Gastroesophageal sphincter (tissue), 4 donors: ENCODE measurements around the gene HSH2D. TPM values are rescaled to one million over a fixed set of nuclear protein-coding genes. Genes with fewer than 3 reads are reported as not detected.

Source experiments
- ATAC-seq: fragments of 150-250 bp; one replicate; pipeline ENCODE4 v1.9.1; 2016; ENCODE audit warnings: mild to moderate bottlenecking, moderate library complexity
- H3K27ac ChIP-seq, 4 donors: fragments of 200-600 bp; sonication (generic) in 3 of 4; 1 replicate in 3 of 4; 2 replicates in 1 of 4; pipeline ENCODE4 v1.5.1; 2016 to 2019
- H3K27me3 ChIP-seq: fragments of 200-600 bp; sonication (generic); one replicate; pipeline ENCODE4 v1.5.1; 2019
- H3K36me3 ChIP-seq, 2 donors: fragments of 200-600 bp; sonication (generic); one replicate each; pipeline ENCODE4 v1.5.1; 2019; ENCODE audit warnings: control low read depth in 1 of 2
- H3K4me1 ChIP-seq, 3 donors: fragments of 200-600 bp; sonication (generic); 1 replicate in 2 of 3; 2 replicates in 1 of 3; pipeline ENCODE4 v1.5.1; 2016 to 2019; ENCODE audit warnings: control low read depth in 2 of 3
- H3K4me3 ChIP-seq, 2 donors: fragments of 200-600 bp; sonication (generic); one replicate each; pipeline ENCODE4 v1.5.1; 2019; ENCODE audit warnings: mild to moderate bottlenecking in 1 of 2, moderate library complexity in 1 of 2
- H3K9me3 ChIP-seq, 3 donors: fragments of 200-600 bp; sonication (generic); one replicate each; pipeline ENCODE4 v1.5.1; 2017 to 2019; ENCODE audit warnings: control low read depth in 2 of 3
- CTCF ChIP-seq, 4 experiments: fragments of 200-600 bp in 2 of 4; fragments of 450-650 bp in 2 of 4; sonication (generic) in 1 of 4; IDR thresholded peaks; one replicate each; pipeline ENCODE4 v1.5.1; 2017 to 2019; ENCODE audit warnings: antibody characterized with exemption in 4 of 4, mild to moderate bottlenecking in 2 of 4, moderate library complexity in 2 of 4
- EP300 ChIP-seq: sonication (generic); formaldehyde crosslinking; IDR thresholded peaks from one replicate; pipeline ENCODE4 v1.6.1; 2017; ENCODE audit warnings: antibody characterized with exemption, mild to moderate bottlenecking
- POLR2A ChIP-seq, 2 donors: fragments of 450-650 bp; IDR thresholded peaks; one replicate each; pipeline ENCODE4 v1.6.1; 2017; ENCODE audit warnings: antibody characterized with exemption in 2 of 2, mild to moderate bottlenecking in 2 of 2, moderate library complexity in 1 of 2
- POLR2AphosphoS5 ChIP-seq: sonication (generic); formaldehyde crosslinking; IDR thresholded peaks from one replicate; pipeline ENCODE4 v1.6.1; 2017; ENCODE audit warnings: antibody characterized with exemption
- WGBS, 2 donors: methylation state at CpG; one replicate each; pipeline ENCODE4 v1.1.5; 2018; ENCODE audit warnings: low coverage in 1 of 2; 5-methylcytosine and 5-hydroxymethylcytosine counted together
- total RNA-seq, 4 donors: library from RNA; depleted of rRNA; stranded (reverse); fragments of >200 nt; gene quantifications; one replicate each; pipeline ENCODE4 v1.1.0, GENCODE V29; 2016

HSH2D gene
- total RNA-seq: under 1 TPM in 2 of 4 donors, not detected in 2; 0.87 to 0.94 TPM

GRCh38 chr19:16143399-16144215 lies at the start of gene HSH2D:
Gene HSH2D, plus strand, starts transcription at chr19:16143685. Its CDS starts 5,066 bp downstream, at chr19:16148751.
- Histone ChIP-seq H3K27ac (no peak within 1 kb of the TSS), H3K36me3 (no peaks in the 10 kb centered on the region), H3K9me3 (no peaks in the 10 kb centered on the region), H3K4me1 (no peaks in the 10 kb centered on the region), H3K4me3 (no peak within 1 kb of the TSS), H3K27me3 (peaks cover 11% of the 10 kb centered on the region)
- no peak for TF ChIP-seq CTCF (IDR thresholded peaks at IDR 0.05)
- WGBS, 2 donors: 42 to 73% methylated on average over 3 to 5 of the region's 13 CpGs
- no peak for ATAC-seq

GRCh38 chr19:16094360-16095070 lies 49.0 kb upstream of the HSH2D start:
- 20 to 61% methylated on average over 1 to 9 of the region's 10 CpGs for WGBS, 2 donors
- peaks cover 5 to 98% of the 10 kb centered on the region in 2 donors for H3K36me3 ChIP-seq

GRCh38 chr19:16095071-16095571 lies 48.4 kb upstream of the HSH2D start:
- H3K27ac ChIP-seq: peak overlapping the region; percentile 60 to 100 (median 88)

More at GRCh38 chr19:16094360-16095070, 49.0 kb upstream of the HSH2D start:
- no peak overlapping the region for H3K4me3 ChIP-seq
- no peaks in the 10 kb centered on the region for H3K27me3 ChIP-seq
- peaks cover 0 to 58% (median 0%) of the 10 kb centered on the region in 3 donors for H3K4me1 ChIP-seq
- no peak for ATAC-seq
- peak overlapping the region; percentile 60 to 100 (median 88) for H3K27ac ChIP-seq
- TF ChIP-seq EP300: no peak
- no peak for TF ChIP-seq CTCF (IDR thresholded peaks at IDR 0.05)
- no peak for TF ChIP-seq POLR2A (IDR thresholded peaks at IDR 0.05)
- no peak for TF ChIP-seq POLR2AphosphoS5
- no peaks in the 10 kb centered on the region for H3K9me3 ChIP-seq

GRCh38 chr19:16096280-16096855 lies 47.1 kb upstream of the HSH2D start:
- H3K36me3 ChIP-seq: peaks cover 5 to 98% of the 10 kb centered on the region in 2 donors
- no peak for ATAC-seq
- no peak overlapping the region for H3K4me3 ChIP-seq
- no peaks in the 10 kb centered on the region for H3K27me3 ChIP-seq
- 39 to 51% methylated on average over 7 to 9 of the region's 10 CpGs for WGBS, 2 donors
- H3K4me1 ChIP-seq: peaks cover 0 to 45% (median 0%) of the 10 kb centered on the region in 3 donors
- H3K27ac ChIP-seq: peak overlapping the region; percentile 60 to 100 (median 88)
- TF ChIP-seq EP300 (no peak), POLR2A (IDR thresholded peaks at IDR 0.05) (no peak), CTCF (IDR thresholded peaks at IDR 0.05) (peak in 1 of 4 experiments; percentile 17), POLR2AphosphoS5 (no peak)
- H3K9me3 ChIP-seq: no peaks in the 10 kb centered on the region

More at GRCh38 chr19:16095071-16095571, 48.4 kb upstream of the HSH2D start:
- no peaks in the 10 kb centered on the region for H3K9me3 ChIP-seq
- TF ChIP-seq POLR2A (IDR thresholded peaks at IDR 0.05) (no peak), POLR2AphosphoS5 (no peak), EP300 (no peak), CTCF (IDR thresholded peaks at IDR 0.05) (no peak)
- H3K27me3 ChIP-seq: no peaks in the 10 kb centered on the region
- ATAC-seq: peak; percentile 13
- H3K4me3 ChIP-seq: no peak overlapping the region
- peaks cover 5 to 98% of the 10 kb centered on the region in 2 donors for H3K36me3 ChIP-seq
- H3K4me1 ChIP-seq: peaks cover 0 to 52% (median 0%) of the 10 kb centered on the region in 3 donors
- WGBS, 2 donors: 62 to 67% methylated on average over 8 to 12 of the region's 13 CpGs
